Neural cell (in vitro differentiated cells): ENCODE data around the gene LSMEM2. TPM values are rescaled to one million over a fixed set of nuclear protein-coding genes. Genes with fewer than 3 reads are reported as not detected.

Source experiments
- H2AFZ ChIP-seq: fragments of 200-600, 300-800 bp; sonication (generic), shearing (Covaris generic); 2 replicates; pipeline ENCODE4 v1.6.0; 2014; ENCODE audit warnings: low read depth, mild to moderate bottlenecking, antibody characterized with exemption, low read length, moderate library complexity
- H3F3A ChIP-seq: fragments of 200-600 bp; shearing (Covaris generic); 2 replicates; pipeline ENCODE4 v1.6.1; 2016; ENCODE audit warnings: mild to moderate bottlenecking, moderate library complexity, mixed read lengths, antibody characterized with exemption, low read length; ENCODE audit not compliant: insufficient read depth, poor library complexity, severe bottlenecking
- H3K27ac ChIP-seq: fragments of 200-600, 300-800 bp; sonication (generic), shearing (Covaris generic); 2 replicates; pipeline ENCODE4 v1.5.1; 2014; ENCODE audit warnings: mild to moderate bottlenecking, low read length, moderate library complexity
- H3K27me3 ChIP-seq: fragments of 300-800, 200-600 bp; sonication (generic), shearing (Covaris generic); 2 replicates; pipeline ENCODE4 v1.6.0; 2014; ENCODE audit warnings: mild to moderate bottlenecking, low read depth, low read length, moderate library complexity; ENCODE audit not compliant: insufficient read depth
- H3K36me3 ChIP-seq: fragments of 300-800, 200-600 bp; sonication (generic), shearing (Covaris generic); 2 replicates; pipeline ENCODE4 v1.5.1; 2014; ENCODE audit warnings: mild to moderate bottlenecking, antibody characterized with exemption, low read length, moderate library complexity; ENCODE audit not compliant: insufficient read depth
- H3K4me2 ChIP-seq: fragments of 300-800, 200-600 bp; sonication (generic), shearing (Covaris generic); 2 replicates; pipeline ENCODE4 v1.6.0; 2014; ENCODE audit warnings: mild to moderate bottlenecking, low read length
- H3K4me3 ChIP-seq: fragments of 300-800, 200-600 bp; sonication (generic), shearing (Covaris generic); 2 replicates; pipeline ENCODE4 v1.5.1; 2014; ENCODE audit warnings: mild to moderate bottlenecking, low read length, moderate library complexity
- H3K79me2 ChIP-seq: fragments of 200-600 bp; shearing (Covaris generic); replicated peaks from 2 replicates; pipeline ENCODE4 v1.6.0; 2014; ENCODE audit warnings: mild to moderate bottlenecking, low read length, moderate library complexity; ENCODE audit not compliant: insufficient read depth
- H3K9ac ChIP-seq: fragments of 300-800, 200-600 bp; sonication (generic), shearing (Covaris generic); 2 replicates; pipeline ENCODE4 v1.6.1; 2016; ENCODE audit warnings: mild to moderate bottlenecking, low read length, mixed read lengths
- H3K9me2 ChIP-seq: fragments of 200-600 bp; shearing (Covaris generic); 2 replicates; pipeline ENCODE4 v1.6.1; 2016; ENCODE audit warnings: mild to moderate bottlenecking, low read length, mixed read lengths; ENCODE audit not compliant: insufficient read depth
- H3K9me3 ChIP-seq: fragments of 200-600, 300-800 bp; sonication (generic), shearing (Covaris generic); 2 replicates; pipeline ENCODE4 v1.6.1; 2016; ENCODE audit warnings: mild to moderate bottlenecking, mixed run types, low read length, moderate library complexity, mixed read lengths
- H4K20me1 ChIP-seq: fragments of 200-600 bp; shearing (Covaris generic); 2 replicates; pipeline ENCODE4 v1.6.1; 2016; ENCODE audit warnings: mild to moderate bottlenecking, mixed run types; ENCODE audit not compliant: insufficient read depth
- EP300 ChIP-seq: fragments of 450-650 bp; conservative IDR thresholded peaks from 2 replicates; pipeline ENCODE4 v1.6.1; 2014; ENCODE audit warnings: antibody characterized with exemption, mild to moderate bottlenecking, moderate library complexity; ENCODE audit not compliant: poor library complexity, severe bottlenecking
- EZH2 ChIP-seq: fragments of 200-600, 300-800 bp; shearing (Covaris generic), sonication (generic); IDR thresholded peaks from 2 replicates; pipeline ENCODE4 v1.6.1; 2014; ENCODE audit warnings: antibody characterized with exemption, low read length, borderline replicate concordance, mild to moderate bottlenecking; ENCODE audit not compliant: insufficient read depth, poor library complexity, severe bottlenecking
- MXI1 ChIP-seq: fragments of 450-650 bp; conservative IDR thresholded peaks from 2 replicates; pipeline ENCODE4 v1.6.1; 2014; ENCODE audit warnings: antibody characterized with exemption, mild to moderate bottlenecking; ENCODE audit not compliant: poor library complexity, severe bottlenecking
- POLR2AphosphoS5 ChIP-seq: IDR thresholded peaks from 2 replicates; pipeline ENCODE4 v1.6.1; 2012
- RAD21 ChIP-seq: fragments of 450-650 bp; conservative IDR thresholded peaks from 2 replicates; pipeline ENCODE4 v1.6.1; 2014; ENCODE audit warnings: antibody characterized with exemption, mild to moderate bottlenecking, moderate library complexity
- SMC3 ChIP-seq: fragments of 450-650 bp; conservative IDR thresholded peaks from 2 replicates; pipeline ENCODE4 v1.6.1; 2014; ENCODE audit warnings: antibody characterized with exemption, mild to moderate bottlenecking, moderate library complexity; ENCODE audit not compliant: poor library complexity
- TAF1 ChIP-seq: IDR thresholded peaks from 2 replicates; pipeline ENCODE4 v1.6.1; 2012; ENCODE audit warnings: low read depth
- polyA plus RNA-seq: library from polyadenylated mRNA; depleted of rRNA; stranded (reverse); fragments of >200 nt; gene quantifications from 2 replicates; pipeline ENCODE4 v1.2.3, GENCODE V29; 2014
- TF ChIP-seq, protein P1 (sequence below): fragments of 450-650 bp; IDR thresholded peaks from 2 replicates; pipeline ENCODE4 v1.5.1; 2014; ENCODE audit warnings: antibody characterized with exemption, mild to moderate bottlenecking, moderate library complexity; ENCODE audit not compliant: poor library complexity, severe bottlenecking

LSMEM2 gene
- polyA plus RNA-seq, 1 donor from 2014 or later, result not detected

DNA sequence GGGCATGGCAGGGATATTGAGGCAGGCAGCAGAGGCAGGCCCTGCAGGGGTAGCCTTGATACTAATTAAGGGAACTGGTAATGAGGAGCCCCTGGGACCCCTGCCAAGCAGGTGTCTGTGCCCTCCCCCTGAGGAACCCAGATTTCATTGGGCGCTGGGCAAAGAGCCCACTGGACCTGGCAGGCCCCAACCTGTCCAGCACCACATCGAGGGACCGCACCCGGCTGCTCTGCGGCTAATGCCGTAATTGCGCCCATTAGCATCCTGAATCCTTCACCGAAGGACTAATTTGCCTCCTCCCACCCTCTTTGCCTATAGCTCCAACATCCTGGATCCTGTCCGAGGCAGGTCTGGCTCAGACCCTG is 23.7 kb upstream of the LSMEM2 start:
- H3K27ac ChIP-seq, result no peak overlapping the region
- peaks cover 5% of the 10 kb centered on the region for H3K36me3 ChIP-seq
- no peaks in the 10 kb centered on the region for H3K27me3 ChIP-seq
- H3K4me3 ChIP-seq, result no peak overlapping the region
- H3K9ac ChIP-seq, result no peak overlapping the region
- TF ChIP-seq POLR2AphosphoS5 (no peak), MXI1 (no peak), TAF1 (no peak), EZH2 (no peak), EP300 (no peak), SMC3 (no peak)
- TF ChIP-seq, protein P1, sequence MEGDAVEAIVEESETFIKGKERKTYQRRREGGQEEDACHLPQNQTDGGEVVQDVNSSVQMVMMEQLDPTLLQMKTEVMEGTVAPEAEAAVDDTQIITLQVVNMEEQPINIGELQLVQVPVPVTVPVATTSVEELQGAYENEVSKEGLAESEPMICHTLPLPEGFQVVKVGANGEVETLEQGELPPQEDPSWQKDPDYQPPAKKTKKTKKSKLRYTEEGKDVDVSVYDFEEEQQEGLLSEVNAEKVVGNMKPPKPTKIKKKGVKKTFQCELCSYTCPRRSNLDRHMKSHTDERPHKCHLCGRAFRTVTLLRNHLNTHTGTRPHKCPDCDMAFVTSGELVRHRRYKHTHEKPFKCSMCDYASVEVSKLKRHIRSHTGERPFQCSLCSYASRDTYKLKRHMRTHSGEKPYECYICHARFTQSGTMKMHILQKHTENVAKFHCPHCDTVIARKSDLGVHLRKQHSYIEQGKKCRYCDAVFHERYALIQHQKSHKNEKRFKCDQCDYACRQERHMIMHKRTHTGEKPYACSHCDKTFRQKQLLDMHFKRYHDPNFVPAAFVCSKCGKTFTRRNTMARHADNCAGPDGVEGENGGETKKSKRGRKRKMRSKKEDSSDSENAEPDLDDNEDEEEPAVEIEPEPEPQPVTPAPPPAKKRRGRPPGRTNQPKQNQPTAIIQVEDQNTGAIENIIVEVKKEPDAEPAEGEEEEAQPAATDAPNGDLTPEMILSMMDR, result no peak
- H2AFZ ChIP-seq, result no peak overlapping the region
- no peaks in the 10 kb centered on the region for H4K20me1 ChIP-seq
- H3K9me3 ChIP-seq, result no peaks in the 10 kb centered on the region
- H3K79me2 ChIP-seq, result peaks cover 13% of the 10 kb centered on the region
- peaks cover 5% of the 10 kb centered on the region for H3F3A ChIP-seq
- H3K9me2 ChIP-seq, result no peaks in the 10 kb centered on the region
- H3K4me2 ChIP-seq, result no peak overlapping the region

DNA sequence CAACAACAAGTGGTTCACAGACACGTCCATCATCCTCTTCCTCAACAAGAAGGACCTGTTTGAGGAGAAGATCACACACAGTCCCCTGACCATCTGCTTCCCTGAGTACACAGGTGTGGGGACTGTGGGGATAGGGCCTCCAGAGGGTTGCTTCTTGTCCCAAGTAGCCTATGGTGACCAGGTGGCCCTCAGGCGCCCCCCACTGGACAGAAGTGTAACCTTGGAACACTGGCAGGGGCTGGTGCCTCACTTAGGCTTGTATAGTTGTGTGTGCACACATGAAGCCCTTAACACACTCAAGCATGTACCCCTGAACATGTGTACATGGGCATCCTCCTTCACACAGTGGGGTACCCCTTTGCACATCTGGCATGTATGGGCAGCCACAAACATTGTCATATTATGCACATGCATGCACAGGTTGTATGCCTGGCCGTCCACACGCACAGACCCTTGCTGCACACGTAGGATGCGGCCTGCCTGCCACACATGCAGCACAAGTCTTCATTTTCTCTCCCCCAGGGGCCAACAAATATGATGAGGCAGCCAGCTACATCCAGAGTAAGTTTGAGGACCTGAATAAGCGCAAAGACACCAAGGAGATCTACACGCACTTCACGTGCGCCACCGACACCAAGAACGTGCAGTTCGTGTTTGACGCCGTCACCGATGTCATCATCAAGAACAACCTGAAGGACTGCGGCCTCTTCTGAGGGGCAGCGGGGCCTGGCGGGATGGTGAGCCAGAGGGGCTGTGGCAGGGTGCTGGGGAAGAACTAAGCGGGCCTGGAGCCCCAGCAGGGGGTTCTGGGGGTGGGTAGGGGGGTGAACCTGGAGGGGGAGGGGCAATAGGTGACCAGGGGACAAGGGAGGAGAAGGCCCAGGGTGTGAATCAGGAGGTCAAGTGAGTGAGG is 21.7 kb upstream of the LSMEM2 start:
- H3K27me3 ChIP-seq, result no peaks in the 10 kb centered on the region
- no peak overlapping the region for H2AFZ ChIP-seq
- no peak overlapping the region for H3K9ac ChIP-seq
- H3K4me3 ChIP-seq, result no peak overlapping the region
- no peaks in the 10 kb centered on the region for H3K9me2 ChIP-seq
- no peak overlapping the region for H3K27ac ChIP-seq
- H3K4me2 ChIP-seq, result no peak overlapping the region
- H3K79me2 ChIP-seq, result no peaks in the 10 kb centered on the region
- peak; percentile 33 for TF ChIP-seq RAD21
- TF ChIP-seq MXI1, result no peak
- peak; percentile 42 for TF ChIP-seq SMC3
- TF ChIP-seq, protein P1, result peak; percentile 54
- H3K9me3 ChIP-seq, result no peaks in the 10 kb centered on the region
- H4K20me1 ChIP-seq, result no peaks in the 10 kb centered on the region
- peaks cover 5% of the 10 kb centered on the region for H3F3A ChIP-seq
- peaks cover 5% of the 10 kb centered on the region for H3K36me3 ChIP-seq
